Panc1 (cell line): ENCODE results near the gene ZNF329. TPM values are rescaled to one million over a fixed set of nuclear protein-coding genes. Genes with fewer than 3 reads are reported as not detected.

ENCODE experiments used
- ATAC-seq: fragments of 200-7000 bp; cut with Tn5 transposase; 2 replicates; pipeline ENCODE4 v1.9.1; 2020; ENCODE audit warnings: mild to moderate bottlenecking, moderate library complexity
- BruUV-seq: library from RNA; stranded (reverse); fragments of 400-500 nt; replicated peaks from 2 replicates; lab custom pipeline; 2021; lab: Mats Ljungman, UMichigan
- CTCF ChIA-PET: fragments of 300-600 bp; sonication (Branson Sonifier 250); formaldehyde crosslinking; loops from one replicate; lab custom pipeline; 2022; ENCODE audit warnings: antibody characterized with exemption; lab: Charles Lee
- POLR2A ChIA-PET: fragments of 300-600 bp; sonication (Branson Sonifier 250); formaldehyde crosslinking; loops from one replicate; lab custom pipeline; 2022; ENCODE audit warnings: antibody characterized with exemption; lab: Charles Lee
- DNase-seq: peaks from one replicate; pipeline ENCODE4 v3.0.0-alpha.2; 2010; ENCODE audit warnings: low read depth, low spot score
- H3K27ac ChIP-seq: 2 replicates; pipeline ENCODE4 v1.5.1; 2011; ENCODE audit warnings: mild to moderate bottlenecking, low read length, inconsistent platforms
- H3K27me3 ChIP-seq: fragments of 200-500 bp; sonication (Bioruptor generic); 2 replicates; pipeline ENCODE4 v1.6.0; 2014; ENCODE audit warnings: low read length, inconsistent platforms; ENCODE audit not compliant: control insufficient read depth, insufficient read depth
- H3K36me3 ChIP-seq: fragments of 200-500 bp; sonication (Bioruptor generic); 2 replicates; pipeline ENCODE4 v1.5.1; 2014; ENCODE audit warnings: inconsistent platforms, mild to moderate bottlenecking, low read length, moderate library complexity; ENCODE audit not compliant: control insufficient read depth, insufficient read depth
- H3K4me1 ChIP-seq: 2 replicates; pipeline ENCODE4 v1.5.1; 2011; ENCODE audit warnings: inconsistent platforms, mild to moderate bottlenecking, low read length, moderate library complexity; ENCODE audit not compliant: control insufficient read depth, insufficient read depth
- H3K4me3 ChIP-seq, 2 experiments: 2 replicates each; pipeline ENCODE4 v1.5.1; 2011 to 2012; ENCODE audit warnings: low read depth in 2 of 2, low read length in 2 of 2, mild to moderate bottlenecking in 2 of 2, inconsistent platforms in 1 of 2, moderate library complexity in 1 of 2
- H3K9me3 ChIP-seq: fragments of 200-500 bp; sonication (Bioruptor generic); 2 replicates; pipeline ENCODE4 v1.5.1; 2014; ENCODE audit warnings: low read depth, mild to moderate bottlenecking, inconsistent platforms, low read length, moderate library complexity; ENCODE audit not compliant: control insufficient read depth, insufficient read depth
- POLR2AphosphoS5 ChIP-seq: IDR thresholded peaks from 2 replicates; pipeline ENCODE4 v1.6.1; 2012; ENCODE audit warnings: mild to moderate bottlenecking, low read depth, low read length, moderate library complexity
- SIN3A ChIP-seq: IDR thresholded peaks from 2 replicates; pipeline ENCODE4 v1.6.1; 2012; ENCODE audit warnings: low read depth, mild to moderate bottlenecking, low read length, moderate library complexity, borderline replicate concordance; ENCODE audit not compliant: insufficient read depth
- TCF7L2 ChIP-seq: IDR thresholded peaks from 2 replicates; pipeline ENCODE4 v1.6.1; 2011; ENCODE audit warnings: mild to moderate bottlenecking, low read depth, low read length, inconsistent platforms
- in situ Hi-C: cut with HindIII; loops from 2 replicates; pipeline ENCODE4 v1.10.0; 2016; ENCODE audit warnings: low sequenced_read_pairs, low pct_unique_long_range_greater_than_20kb
- intact Hi-C: fragments of 100-400 bp; cut with micrococcal nuclease; formaldehyde crosslinking; loops from one replicate; pipeline ENCODE4 v1.10.0; 2022; ENCODE audit not compliant: unreplicated experiment
- total RNA-seq: library from RNA; stranded (reverse); gene quantifications from one replicate; pipeline ENCODE4 v1.2.1, GENCODE V29; 2021; ENCODE audit not compliant: unreplicated experiment
- TF ChIP-seq, protein P1 (sequence below), 2 experiments: IDR thresholded peaks; 2 replicates each; pipeline ENCODE4 v1.6.1; 2011 to 2012; ENCODE audit warnings: low read depth in 2 of 2, control low read depth in 1 of 2, low read length in 1 of 2, mild to moderate bottlenecking in 1 of 2, moderate library complexity in 1 of 2; ENCODE audit not compliant: insufficient read depth in 1 of 2
- TF ChIP-seq, protein P2 (sequence below): fragments of 450-650 bp; IDR thresholded peaks from 2 replicates; pipeline ENCODE4 v1.5.1; 2017; ENCODE audit warnings: mild to moderate bottlenecking

The ZNF329 gene
- total RNA-seq, 1 experiment from 2014 or later, result 12.2 TPM

DNA sequence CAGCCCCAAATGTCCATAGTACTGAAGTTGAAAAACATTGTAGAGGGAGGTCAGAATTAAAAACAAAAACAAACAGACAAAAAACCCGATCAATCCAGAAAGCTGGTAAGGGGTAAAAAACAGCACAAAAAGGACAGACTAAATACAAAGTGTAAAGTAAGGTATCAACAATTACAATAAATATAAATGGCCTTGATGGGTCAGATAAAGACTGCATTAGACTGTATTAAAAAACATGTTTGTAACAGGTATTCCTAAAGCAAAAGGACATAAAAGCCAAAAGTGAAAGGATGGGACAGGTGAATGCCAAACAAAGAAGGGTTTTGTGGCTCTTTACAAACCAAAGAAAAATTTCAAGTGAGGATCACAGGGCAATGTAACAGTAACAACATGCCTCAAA, 16.3 kb downstream of the ZNF329 start:
- Histone ChIP-seq H3K4me1 (no peaks in the 10 kb centered on the region), H3K4me3 (no peak overlapping the region), H3K27me3 (no peaks in the 10 kb centered on the region), H3K36me3 (no peaks in the 10 kb centered on the region), H3K9me3 (peaks cover 86% of the 10 kb centered on the region), H3K27ac (no peak overlapping the region)
- DNase-seq, result no peak
- CTCF ChIA-PET, result no interaction called here
- intact Hi-C loops, result no loop called here
- no peak for TF ChIP-seq SIN3A
- TF ChIP-seq, protein P1, sequence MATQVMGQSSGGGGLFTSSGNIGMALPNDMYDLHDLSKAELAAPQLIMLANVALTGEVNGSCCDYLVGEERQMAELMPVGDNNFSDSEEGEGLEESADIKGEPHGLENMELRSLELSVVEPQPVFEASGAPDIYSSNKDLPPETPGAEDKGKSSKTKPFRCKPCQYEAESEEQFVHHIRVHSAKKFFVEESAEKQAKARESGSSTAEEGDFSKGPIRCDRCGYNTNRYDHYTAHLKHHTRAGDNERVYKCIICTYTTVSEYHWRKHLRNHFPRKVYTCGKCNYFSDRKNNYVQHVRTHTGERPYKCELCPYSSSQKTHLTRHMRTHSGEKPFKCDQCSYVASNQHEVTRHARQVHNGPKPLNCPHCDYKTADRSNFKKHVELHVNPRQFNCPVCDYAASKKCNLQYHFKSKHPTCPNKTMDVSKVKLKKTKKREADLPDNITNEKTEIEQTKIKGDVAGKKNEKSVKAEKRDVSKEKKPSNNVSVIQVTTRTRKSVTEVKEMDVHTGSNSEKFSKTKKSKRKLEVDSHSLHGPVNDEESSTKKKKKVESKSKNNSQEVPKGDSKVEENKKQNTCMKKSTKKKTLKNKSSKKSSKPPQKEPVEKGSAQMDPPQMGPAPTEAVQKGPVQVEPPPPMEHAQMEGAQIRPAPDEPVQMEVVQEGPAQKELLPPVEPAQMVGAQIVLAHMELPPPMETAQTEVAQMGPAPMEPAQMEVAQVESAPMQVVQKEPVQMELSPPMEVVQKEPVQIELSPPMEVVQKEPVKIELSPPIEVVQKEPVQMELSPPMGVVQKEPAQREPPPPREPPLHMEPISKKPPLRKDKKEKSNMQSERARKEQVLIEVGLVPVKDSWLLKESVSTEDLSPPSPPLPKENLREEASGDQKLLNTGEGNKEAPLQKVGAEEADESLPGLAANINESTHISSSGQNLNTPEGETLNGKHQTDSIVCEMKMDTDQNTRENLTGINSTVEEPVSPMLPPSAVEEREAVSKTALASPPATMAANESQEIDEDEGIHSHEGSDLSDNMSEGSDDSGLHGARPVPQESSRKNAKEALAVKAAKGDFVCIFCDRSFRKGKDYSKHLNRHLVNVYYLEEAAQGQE (IDR thresholded peaks at IDR 0.05; ENCODE audit: insufficient read depth in 1 of 2, low read depth in 2 of 2, low read length in 1 of 2), result no peak
- no peak for TF ChIP-seq TCF7L2
- no peak for TF ChIP-seq POLR2AphosphoS5
- TF ChIP-seq, protein P2, sequence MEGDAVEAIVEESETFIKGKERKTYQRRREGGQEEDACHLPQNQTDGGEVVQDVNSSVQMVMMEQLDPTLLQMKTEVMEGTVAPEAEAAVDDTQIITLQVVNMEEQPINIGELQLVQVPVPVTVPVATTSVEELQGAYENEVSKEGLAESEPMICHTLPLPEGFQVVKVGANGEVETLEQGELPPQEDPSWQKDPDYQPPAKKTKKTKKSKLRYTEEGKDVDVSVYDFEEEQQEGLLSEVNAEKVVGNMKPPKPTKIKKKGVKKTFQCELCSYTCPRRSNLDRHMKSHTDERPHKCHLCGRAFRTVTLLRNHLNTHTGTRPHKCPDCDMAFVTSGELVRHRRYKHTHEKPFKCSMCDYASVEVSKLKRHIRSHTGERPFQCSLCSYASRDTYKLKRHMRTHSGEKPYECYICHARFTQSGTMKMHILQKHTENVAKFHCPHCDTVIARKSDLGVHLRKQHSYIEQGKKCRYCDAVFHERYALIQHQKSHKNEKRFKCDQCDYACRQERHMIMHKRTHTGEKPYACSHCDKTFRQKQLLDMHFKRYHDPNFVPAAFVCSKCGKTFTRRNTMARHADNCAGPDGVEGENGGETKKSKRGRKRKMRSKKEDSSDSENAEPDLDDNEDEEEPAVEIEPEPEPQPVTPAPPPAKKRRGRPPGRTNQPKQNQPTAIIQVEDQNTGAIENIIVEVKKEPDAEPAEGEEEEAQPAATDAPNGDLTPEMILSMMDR, result no peak
- POLR2A ChIA-PET, result no interaction called here
- ATAC-seq, result no peak
- in situ Hi-C loops, result no loop called here
- BruUV-seq, result no TSS peak

DNA sequence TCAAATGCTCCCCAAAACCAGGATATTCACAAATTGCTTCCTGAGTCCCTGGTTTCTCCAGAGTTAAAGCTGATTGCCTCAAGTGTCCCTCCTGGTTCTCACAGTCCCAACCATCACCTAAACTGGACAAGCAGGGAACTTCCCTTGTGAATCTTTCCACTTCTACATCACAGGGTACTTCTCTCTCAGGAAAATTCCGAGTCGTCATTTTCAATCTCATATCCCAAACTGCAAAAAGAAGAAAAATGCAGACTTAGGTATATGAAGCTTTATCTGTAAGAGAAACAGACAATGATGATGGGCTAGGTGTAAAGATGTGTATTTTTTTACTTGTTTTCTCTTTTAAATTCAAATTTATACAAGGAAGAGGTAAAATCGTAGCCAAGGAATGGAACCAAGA, 21.3 kb downstream of the ZNF329 start:
- Histone ChIP-seq H3K4me3 (no peak overlapping the region), H3K27me3 (no peaks in the 10 kb centered on the region), H3K4me1 (no peaks in the 10 kb centered on the region), H3K36me3 (0 out of 2 replicates have a peak, but pooled peaks cover 2% of the 10 kb centered on the region), H3K27ac (no peak overlapping the region), H3K9me3 (peaks cover 81% of the 10 kb centered on the region)
- in situ Hi-C loops, result no loop called here
- TF ChIP-seq, protein P1 (IDR thresholded peaks at IDR 0.05; ENCODE audit: insufficient read depth in 1 of 2, low read depth in 2 of 2, low read length in 1 of 2), result no peak
- TF ChIP-seq POLR2AphosphoS5 (no peak), TCF7L2 (no peak), SIN3A (no peak)
- TF ChIP-seq, protein P2, result no peak
- no TSS peak for BruUV-seq
- intact Hi-C loops, result no loop called here
- no peak for DNase-seq
- CTCF ChIA-PET, result no interaction called here
- POLR2A ChIA-PET, result no interaction called here
- ATAC-seq, result no peak
